ENCODE measurements around the gene GFY. TPM values are rescaled to one million over a fixed set of nuclear protein-coding genes. Genes with fewer than 3 reads are reported as not detected.
A peak's percentile ranks its signal among the peaks of the same experiment; 100 is the strongest.

GFY gene
- total RNA-seq, 6 donors from 2014 or later = not detected

DNA sequence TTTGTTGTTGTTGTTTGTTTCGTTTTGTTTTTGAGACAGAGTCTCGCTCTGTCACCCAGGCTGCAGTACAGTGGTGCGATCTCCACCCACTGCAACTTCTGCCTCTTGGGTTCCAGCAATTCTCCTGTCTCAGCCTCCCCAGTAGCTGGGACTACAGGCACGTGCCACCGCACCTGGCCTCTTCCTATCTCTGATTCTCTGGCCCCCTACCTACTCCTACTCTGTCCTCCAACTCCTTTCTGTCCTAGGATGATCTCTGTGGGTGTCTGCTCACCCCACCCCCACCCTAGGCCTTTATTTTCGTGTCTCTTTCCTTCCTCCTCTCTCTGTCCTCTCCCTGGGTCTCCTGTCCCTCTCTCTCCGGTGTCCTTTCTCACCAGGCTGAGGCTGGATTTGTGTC, 25.2 kb downstream of the GFY start:
- Histone ChIP-seq H3K9me3 (no peaks in the 10 kb centered on the region), H3K4me1 (peaks cover 10 to 53% (median 25%) of the 10 kb centered on the region in 4 donors), H3K4me3 (peak overlapping the region in 2 of 4 donors; percentile 71 to 85), H3K36me3 (peaks cover 0 to 33% (median 15%) of the 10 kb centered on the region in 4 donors), H3K27me3 (no peaks in the 10 kb centered on the region), H3K27ac (no peak overlapping the region)
- DNase-seq = no peak
- WGBS, 2 donors = 84 to 89% methylated on average over 6 to 7 of the region's 7 CpGs
- TF ChIP-seq POLR2A (IDR thresholded peaks at IDR 0.05) = no peak
- TF ChIP-seq EP300 (IDR thresholded peaks at IDR 0.05) = no peak
- no peak for TF ChIP-seq POLR2AphosphoS5 (IDR thresholded peaks at IDR 0.05)
- TF ChIP-seq, protein P1, sequence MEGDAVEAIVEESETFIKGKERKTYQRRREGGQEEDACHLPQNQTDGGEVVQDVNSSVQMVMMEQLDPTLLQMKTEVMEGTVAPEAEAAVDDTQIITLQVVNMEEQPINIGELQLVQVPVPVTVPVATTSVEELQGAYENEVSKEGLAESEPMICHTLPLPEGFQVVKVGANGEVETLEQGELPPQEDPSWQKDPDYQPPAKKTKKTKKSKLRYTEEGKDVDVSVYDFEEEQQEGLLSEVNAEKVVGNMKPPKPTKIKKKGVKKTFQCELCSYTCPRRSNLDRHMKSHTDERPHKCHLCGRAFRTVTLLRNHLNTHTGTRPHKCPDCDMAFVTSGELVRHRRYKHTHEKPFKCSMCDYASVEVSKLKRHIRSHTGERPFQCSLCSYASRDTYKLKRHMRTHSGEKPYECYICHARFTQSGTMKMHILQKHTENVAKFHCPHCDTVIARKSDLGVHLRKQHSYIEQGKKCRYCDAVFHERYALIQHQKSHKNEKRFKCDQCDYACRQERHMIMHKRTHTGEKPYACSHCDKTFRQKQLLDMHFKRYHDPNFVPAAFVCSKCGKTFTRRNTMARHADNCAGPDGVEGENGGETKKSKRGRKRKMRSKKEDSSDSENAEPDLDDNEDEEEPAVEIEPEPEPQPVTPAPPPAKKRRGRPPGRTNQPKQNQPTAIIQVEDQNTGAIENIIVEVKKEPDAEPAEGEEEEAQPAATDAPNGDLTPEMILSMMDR (IDR thresholded peaks at IDR 0.05) = no peak
- no peak for ATAC-seq (ENCODE audit: low FRiP score in 2 of 2)

DNA sequence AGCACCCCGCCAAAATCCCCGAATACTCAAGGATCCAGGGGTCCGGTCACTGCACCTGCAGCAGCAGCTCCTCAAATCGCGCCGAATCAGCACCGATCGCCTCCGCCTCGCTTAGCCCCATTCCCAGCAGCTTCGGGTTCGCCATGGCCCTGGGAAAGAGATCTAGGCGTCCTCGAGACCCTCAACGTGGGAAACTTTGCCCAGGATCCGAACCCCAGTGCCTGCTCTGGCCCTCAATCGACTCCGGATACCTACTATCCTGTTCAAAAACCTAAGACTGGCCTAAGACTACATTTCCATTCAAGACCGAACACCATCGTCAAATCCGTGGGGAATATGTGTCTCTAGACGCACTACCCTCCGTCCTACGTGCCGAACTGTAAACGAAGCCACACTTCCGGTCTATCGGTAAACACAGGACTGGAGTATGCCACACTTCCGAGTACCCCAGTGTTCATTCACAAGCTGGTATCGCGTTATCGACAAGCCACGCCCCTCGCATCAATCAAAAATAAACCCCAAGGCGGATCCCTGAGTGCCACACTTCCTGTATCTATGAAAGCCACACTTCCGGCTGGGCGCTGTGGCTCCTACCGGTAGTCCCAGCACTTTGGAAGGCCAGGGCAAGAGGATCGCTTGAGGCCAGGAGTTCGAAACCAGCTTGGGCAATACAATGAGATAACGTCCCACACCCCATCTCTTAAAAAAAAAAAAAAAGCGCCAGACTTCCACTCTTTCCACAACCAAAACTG, 26.4 kb downstream of the GFY start, which contains the start of gene PIH1D1:
PIH1D1 (minus strand) TSS at position 385 of the 752 bp plus-strand sequence; CDS start at position 145, 240 bp downstream.
- ATAC-seq (ENCODE audit: low FRiP score in 2 of 2) (peak; percentile 89), DNase-seq (peak in 1 of 2 donors; percentile 99)
- WGBS, 2 donors = 1% methylated on average over 30 to 33 of the region's 42 CpGs
- H3K36me3 ChIP-seq = peaks cover 0 to 31% (median 10%) of the 10 kb centered on the region in 4 donors
- H3K27ac ChIP-seq = peak within 1 kb of the TSS; percentile 95 to 99 (median 96)
- H3K4me3 ChIP-seq = peak within 1 kb of the TSS; percentile 56 to 87 (median 78)
- TF ChIP-seq POLR2A (IDR thresholded peaks at IDR 0.05) (peak in 1 of 4 donors; percentile 73), POLR2AphosphoS5 (IDR thresholded peaks at IDR 0.05) (peak; percentile 92 to 94), EP300 (IDR thresholded peaks at IDR 0.05) (peak in 1 of 4 donors; percentile 23)
- TF ChIP-seq, protein P1 (IDR thresholded peaks at IDR 0.05) = no peak
- H3K4me1 ChIP-seq = peaks cover 10 to 53% (median 25%) of the 10 kb centered on the region in 4 donors
- no peaks in the 10 kb centered on the region for H3K9me3 ChIP-seq
- no peaks in the 10 kb centered on the region for H3K27me3 ChIP-seq

DNA sequence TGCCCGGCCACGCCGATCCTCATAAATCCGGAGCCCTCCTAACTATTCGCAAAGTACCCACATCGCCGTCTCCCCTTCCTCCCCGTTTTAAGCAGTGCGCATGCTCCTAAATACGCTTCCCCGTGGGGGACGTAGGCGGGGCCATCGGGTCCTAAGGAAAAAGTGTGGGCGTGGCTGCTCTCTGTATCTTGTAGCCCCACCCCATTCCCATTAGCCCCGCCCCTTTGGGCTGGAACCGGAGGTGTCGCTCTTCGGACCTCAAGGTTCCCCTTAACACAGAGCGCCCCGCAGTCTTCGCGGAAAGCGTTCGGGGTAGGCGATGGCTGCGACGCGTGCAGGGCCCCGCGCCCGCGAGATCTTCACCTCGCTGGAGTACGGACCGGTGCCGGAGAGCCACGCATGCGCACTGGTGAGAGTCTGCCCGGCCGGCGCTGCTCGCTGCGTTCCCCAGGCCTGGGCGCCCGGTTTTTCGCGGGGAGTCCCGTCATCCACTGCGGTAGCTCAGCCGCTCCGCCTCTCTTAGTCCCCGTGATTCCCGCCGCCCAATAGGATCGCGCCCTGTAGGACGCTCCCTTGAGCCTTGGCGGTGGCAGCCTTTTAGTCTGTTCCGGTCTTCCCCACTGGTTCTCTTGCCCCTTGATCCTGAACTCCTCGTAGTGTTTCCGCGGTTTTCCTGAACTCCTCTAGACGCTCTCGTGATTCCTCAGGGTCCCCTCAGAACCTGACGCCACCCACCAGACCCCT, 28.0 kb downstream of the GFY start, which contains the start of gene ALDH16A1:
ALDH16A1 (plus strand) TSS at position 213 of the 744 bp plus-strand sequence; CDS start at position 320, 107 bp downstream.
- peak; percentile 96 to 97 for ATAC-seq (ENCODE audit: low FRiP score in 2 of 2)
- peak within 1 kb of the TSS; percentile 95 to 99 (median 96) for H3K27ac ChIP-seq
- peaks cover 10 to 48% (median 27%) of the 10 kb centered on the region in 4 donors for H3K4me1 ChIP-seq
- peak; percentile 93 to 95 for TF ChIP-seq POLR2AphosphoS5 (IDR thresholded peaks at IDR 0.05)
- TF ChIP-seq EP300 (IDR thresholded peaks at IDR 0.05) = no peak
- peak; percentile 24 to 89 (median 88) for TF ChIP-seq POLR2A (IDR thresholded peaks at IDR 0.05)
- TF ChIP-seq, protein P1 (IDR thresholded peaks at IDR 0.05) = peak in 3 of 6 experiments; percentile 12 to 16 (median 12)
- 0% methylated on average over 19 to 41 of the region's 66 CpGs for WGBS, 2 donors
- H3K27me3 ChIP-seq = no peaks in the 10 kb centered on the region
- DNase-seq = peak; percentile 98 to 99
- H3K9me3 ChIP-seq = no peaks in the 10 kb centered on the region
- H3K4me3 ChIP-seq = peak within 1 kb of the TSS; percentile 50 to 87 (median 78)
- peaks cover 0 to 18% (median 6%) of the 10 kb centered on the region in 4 donors for H3K36me3 ChIP-seq

DNA sequence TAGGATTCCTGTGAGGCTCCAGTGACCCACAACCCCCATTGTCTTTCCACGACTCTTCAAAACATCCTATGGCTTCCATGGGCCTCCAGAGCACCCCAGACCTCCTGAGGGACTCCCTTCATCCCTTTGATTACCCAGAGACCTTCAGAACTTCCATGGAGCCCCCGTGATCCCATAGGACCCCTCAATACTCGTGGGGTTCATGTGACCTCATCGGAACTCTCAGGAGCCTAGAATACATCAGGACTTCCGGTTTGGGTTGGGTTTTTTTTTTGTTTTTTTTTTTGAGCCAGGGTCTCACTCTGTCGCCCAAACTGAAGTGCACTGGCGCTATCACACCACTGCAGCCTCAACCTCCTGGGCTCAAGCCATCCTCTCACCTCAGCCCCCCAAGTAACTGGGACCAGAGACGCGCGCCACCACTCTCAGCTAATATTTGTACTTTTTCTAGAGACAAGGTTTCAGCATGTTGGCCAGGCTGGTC, 28.6 kb downstream of the GFY start:
- WGBS, 2 donors = 36 to 42% methylated on average over 10 of the region's 10 CpGs
- Histone ChIP-seq H3K27me3 (no peaks in the 10 kb centered on the region), H3K36me3 (peaks cover 0 to 13% (median 3%) of the 10 kb centered on the region in 4 donors), H3K4me1 (peaks cover 10 to 45% (median 32%) of the 10 kb centered on the region in 4 donors), H3K4me3 (peak overlapping the region; percentile 50 to 87 (median 78)), H3K9me3 (no peaks in the 10 kb centered on the region), H3K27ac (peak overlapping the region; percentile 95 to 99 (median 96))
- ATAC-seq (ENCODE audit: low FRiP score in 2 of 2) = no peak
- TF ChIP-seq POLR2A (IDR thresholded peaks at IDR 0.05) (peak in 1 of 4 donors; percentile 27), POLR2AphosphoS5 (IDR thresholded peaks at IDR 0.05) (no peak), EP300 (IDR thresholded peaks at IDR 0.05) (no peak)
- TF ChIP-seq, protein P1 (IDR thresholded peaks at IDR 0.05) = peak in 1 of 6 experiments; percentile 3
- DNase-seq = no peak

Data from upper lobe of left lung (tissue), 6 donors.